ENCODE measurements around the gene SQSTM1. TPM values are rescaled to one million over a fixed set of nuclear protein-coding genes. Genes with fewer than 3 reads are reported as not detected.

The SQSTM1 gene
- total and polyA plus RNA-seq, 2 of the 8 experiments (the other 6 are each of a cell fraction or from before 2014, with no cell fraction given) = 78.6 to 110 TPM

DNA sequence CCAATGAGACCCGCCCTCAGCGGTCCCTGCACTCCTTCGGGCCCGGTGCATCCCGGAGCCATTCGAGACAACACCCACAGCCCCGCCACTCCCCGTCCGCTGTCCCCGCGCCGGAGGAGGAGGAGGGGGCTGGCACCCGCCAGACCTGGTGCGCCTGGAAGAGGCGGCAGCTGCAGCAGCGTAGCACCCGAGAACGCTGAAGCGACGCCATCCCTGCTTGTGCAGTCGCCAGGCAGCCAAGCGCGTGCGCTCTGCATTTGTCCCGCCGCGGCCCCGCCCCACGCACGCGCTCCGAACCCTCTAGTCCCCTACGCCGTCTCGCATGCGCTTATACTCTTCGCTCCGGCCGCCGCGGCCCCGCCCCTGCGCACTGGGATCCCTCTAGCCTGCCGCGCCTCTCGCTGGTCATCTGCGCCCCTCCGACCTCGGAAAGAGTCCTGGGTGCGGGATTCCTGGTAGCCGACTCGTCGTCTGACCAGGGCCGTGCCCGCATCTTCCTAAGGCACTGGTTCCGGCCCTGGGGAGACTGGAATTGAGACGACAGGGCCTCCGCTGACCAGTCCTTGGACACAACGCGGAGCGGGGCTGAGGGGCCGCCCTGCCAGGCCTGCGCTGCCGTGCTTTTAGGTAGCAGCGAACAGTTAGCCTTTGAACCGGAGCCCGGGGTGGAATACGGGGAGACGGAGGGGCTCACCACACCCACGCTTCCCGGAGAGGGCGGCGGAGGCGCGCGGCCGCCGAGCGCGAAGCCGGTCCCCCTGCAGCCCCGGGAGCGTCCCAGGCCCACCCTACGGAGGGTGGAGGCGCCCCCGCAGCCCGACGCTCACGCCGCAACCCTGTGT is 38.1 kb downstream of the SQSTM1 start, which contains the start of gene MRNIP (continued):
- TF ChIP-seq RAD21 (IDR thresholded peaks at IDR 0.05 in 1 of 2, conservative IDR thresholded peaks at IDR 0.05 in 1 of 2; ENCODE audit: low read depth in 2 of 2, low read length in 2 of 2) (peak in 1 of 2 experiments; percentile 25; a peak in 1 of 4 replicates), YY1 (IDR thresholded peaks at IDR 0.05; ENCODE audit: low read depth, low read length) (0 out of 2 replicates have a peak, but pooled peaks have one; percentile 45), GTF2F1 (IDR thresholded peaks at IDR 0.05; ENCODE audit: borderline replicate concordance, low read depth, low read length) (no peak), HDAC6 (IDR thresholded peaks at IDR 0.05; ENCODE audit: low read depth, low read length) (no peak), CREB1 (IDR thresholded peaks at IDR 0.05) (peak; percentile 60; the same call in 1 of the 2 replicates), CBX8 (IDR thresholded peaks at IDR 0.05; ENCODE audit: borderline replicate concordance, low read depth, low read length) (no peak), SAP30 (IDR thresholded peaks at IDR 0.05; ENCODE audit: insufficient read depth, insufficient replicate concordance, low read length) (no peak), HDAC2 (IDR thresholded peaks at IDR 0.05; ENCODE audit: borderline replicate concordance in 1 of 2, low read depth in 2 of 2, low read length in 2 of 2) (peak in 1 of 2 experiments; percentile 83; a peak in 1 of 4 replicates), SIN3A (conservative IDR thresholded peaks at IDR 0.05 in 1 of 2, IDR thresholded peaks at IDR 0.05 in 1 of 2; ENCODE audit: low read depth in 1 of 2, low read length in 2 of 2) (peak; percentile 49 to 81; a peak in 1 of 4 replicates), CBX5 (IDR thresholded peaks at IDR 0.05; ENCODE audit: low read depth, low read length) (no peak), TAF1 (IDR thresholded peaks at IDR 0.05; ENCODE audit: low read depth, low read length) (peak; percentile 74; the same call in 1 of the 2 replicates), SP1 (IDR thresholded peaks at IDR 0.05; ENCODE audit: low read depth, low read length) (no peak), SIRT6 (IDR thresholded peaks at IDR 0.05; ENCODE audit: low read length) (no peak), TBP (IDR thresholded peaks at IDR 0.05; ENCODE audit: low read depth, low read length) (peak; percentile 86), BACH1 (IDR thresholded peaks at IDR 0.05; ENCODE audit: low read length) (peak; percentile 48; the same call in 1 of the 2 replicates), KDM1A (IDR thresholded peaks at IDR 0.05; ENCODE audit: borderline replicate concordance, low read length) (no peak), RXRA (IDR thresholded peaks at IDR 0.05; ENCODE audit: insufficient read depth, low read depth, low read length) (no peak), NANOG (IDR thresholded peaks at IDR 0.05; ENCODE audit: insufficient read depth, low read depth, low read length, poor library complexity, severe bottlenecking) (no peak)
- TF ChIP-seq, protein P1, sequence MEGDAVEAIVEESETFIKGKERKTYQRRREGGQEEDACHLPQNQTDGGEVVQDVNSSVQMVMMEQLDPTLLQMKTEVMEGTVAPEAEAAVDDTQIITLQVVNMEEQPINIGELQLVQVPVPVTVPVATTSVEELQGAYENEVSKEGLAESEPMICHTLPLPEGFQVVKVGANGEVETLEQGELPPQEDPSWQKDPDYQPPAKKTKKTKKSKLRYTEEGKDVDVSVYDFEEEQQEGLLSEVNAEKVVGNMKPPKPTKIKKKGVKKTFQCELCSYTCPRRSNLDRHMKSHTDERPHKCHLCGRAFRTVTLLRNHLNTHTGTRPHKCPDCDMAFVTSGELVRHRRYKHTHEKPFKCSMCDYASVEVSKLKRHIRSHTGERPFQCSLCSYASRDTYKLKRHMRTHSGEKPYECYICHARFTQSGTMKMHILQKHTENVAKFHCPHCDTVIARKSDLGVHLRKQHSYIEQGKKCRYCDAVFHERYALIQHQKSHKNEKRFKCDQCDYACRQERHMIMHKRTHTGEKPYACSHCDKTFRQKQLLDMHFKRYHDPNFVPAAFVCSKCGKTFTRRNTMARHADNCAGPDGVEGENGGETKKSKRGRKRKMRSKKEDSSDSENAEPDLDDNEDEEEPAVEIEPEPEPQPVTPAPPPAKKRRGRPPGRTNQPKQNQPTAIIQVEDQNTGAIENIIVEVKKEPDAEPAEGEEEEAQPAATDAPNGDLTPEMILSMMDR (IDR thresholded peaks at IDR 0.05; ENCODE audit: control extremely low read depth in 1 of 3, insufficient read depth in 1 of 3, low read depth in 1 of 3, low read length in 3 of 3) = no peak

All from H1 (cell line).